Activated CD4-positive, CD25-positive, alpha-beta regulatory T cell treated with anti-CD3 and anti-CD28 coated beads, Interleukin-2, amount 50 U/mL, for 72 hours (primary cell): ENCODE results near the gene TPRA1.
A peak's percentile ranks its signal among the peaks of the same experiment; 100 is the strongest.
"Not testable (repeated sequence)": the region's sequence is repeated elsewhere in the genome, so short reads cannot be mapped to it uniquely, and the experiment has no call there.

Experiments
- DNase-seq: peaks from one replicate; pipeline ENCODE4 v3.0.0; 2021

Gene TPRA1

GRCh38 chr3:127615631-127616305, 25.2 kb upstream of the TPRA1 start:
- no peak for DNase-seq

DNA sequence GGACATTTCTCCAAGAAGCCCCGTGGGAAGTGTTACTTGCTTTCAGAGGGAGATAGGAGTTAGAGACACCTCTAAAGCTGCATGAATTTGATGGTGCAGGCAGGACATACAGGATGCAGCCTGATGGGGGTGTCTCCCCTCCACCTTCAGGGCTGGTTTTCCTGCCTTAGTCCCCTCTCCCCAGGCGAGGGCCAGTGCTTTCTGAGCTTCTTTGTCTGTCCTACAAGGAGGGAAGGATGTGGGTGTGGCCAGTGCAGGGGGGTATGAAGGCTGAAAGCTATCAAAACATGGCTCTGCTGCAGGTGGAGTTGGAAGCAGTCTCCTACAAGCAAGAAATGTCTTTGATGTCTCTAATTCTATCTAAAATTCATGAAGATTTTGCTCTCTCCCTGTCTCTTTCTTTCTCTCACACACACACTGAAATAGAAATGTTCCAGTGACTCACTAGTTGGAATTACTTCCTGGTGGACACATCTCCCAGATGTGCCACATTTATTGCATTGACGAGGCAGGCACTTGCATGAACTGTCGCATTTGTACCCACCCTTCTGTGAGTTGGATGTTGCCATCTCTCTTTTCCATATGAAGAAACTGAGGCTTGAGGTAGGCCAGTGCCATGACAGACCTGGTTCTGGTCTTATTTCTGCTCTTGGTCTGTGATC, 24.5 kb upstream of the TPRA1 start:
- DNase-seq, result no peak

- DNase-seq, result no peak
Observed at GRCh38 chr3:127613406-127613805, 22.9 kb upstream of the TPRA1 start.

DNA sequence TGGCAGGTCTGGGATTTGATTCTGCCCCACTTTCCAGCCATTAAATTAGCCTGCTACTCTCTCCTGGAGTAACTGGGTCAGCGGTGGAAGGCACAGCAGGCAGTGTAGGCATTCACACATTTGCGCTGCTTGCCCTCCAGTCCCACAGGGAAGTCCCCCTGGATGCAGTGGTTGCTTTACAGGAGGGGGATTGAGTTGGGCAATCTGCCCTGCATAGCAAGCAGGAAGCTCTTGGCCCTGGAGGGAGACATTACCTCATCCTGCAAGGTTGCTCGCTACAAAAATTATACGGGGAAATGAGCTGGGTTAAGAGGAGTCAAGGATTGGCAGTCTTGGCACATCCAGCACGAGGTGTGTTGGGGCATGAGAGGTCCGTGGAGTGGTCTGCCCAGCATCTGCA, 22.4 kb upstream of the TPRA1 start:
- DNase-seq, result no peak

DNA sequence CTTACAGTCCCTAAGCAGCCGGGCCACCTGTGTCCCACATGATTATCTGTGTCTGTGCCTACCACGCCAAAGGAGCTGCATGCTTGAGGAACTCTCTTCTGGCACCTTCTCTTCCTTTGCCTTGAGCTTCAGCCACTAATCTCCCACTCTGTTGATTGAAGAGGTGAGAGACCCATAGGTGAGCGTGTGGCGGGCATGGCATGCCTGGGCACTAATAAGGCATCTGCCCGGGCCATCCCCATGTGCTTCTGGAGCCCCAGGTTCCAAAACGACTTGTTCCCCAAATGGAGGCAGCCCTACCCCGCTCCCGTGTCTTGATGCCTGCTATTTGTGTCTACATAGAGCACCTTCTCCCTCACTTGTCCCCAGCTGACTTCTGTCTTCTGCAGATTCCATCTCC, 20.7 kb upstream of the TPRA1 start:
- no peak for DNase-seq

- DNase-seq, result no peak
Observed at GRCh38 chr3:127610105-127610504, 19.6 kb upstream of the TPRA1 start.

DNA sequence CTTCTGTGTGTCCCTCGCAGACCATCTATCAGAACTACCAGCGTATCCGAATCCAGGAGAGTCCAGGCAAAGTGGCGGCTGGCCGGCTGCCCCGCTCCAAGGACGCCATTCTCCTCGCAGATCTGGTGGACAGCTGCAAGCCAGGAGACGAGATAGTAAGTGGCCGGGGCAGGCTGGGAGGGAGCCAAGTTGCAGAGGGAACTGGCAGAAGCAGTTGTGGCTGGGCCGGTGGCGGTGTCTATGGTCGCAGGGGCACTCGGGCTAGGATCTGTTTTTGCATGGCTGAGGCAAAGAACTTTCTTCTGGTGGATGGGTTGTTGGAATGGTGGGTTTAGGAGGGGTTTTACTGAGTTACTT, 17.8 kb upstream of the TPRA1 start:
- no peak for DNase-seq

- no peak for DNase-seq
Observed at GRCh38 chr3:127607675-127608361, 17.3 kb upstream of the TPRA1 start.

- DNase-seq, result no peak
Observed at GRCh38 chr3:127606981-127607595, 16.6 kb upstream of the TPRA1 start.

DNA sequence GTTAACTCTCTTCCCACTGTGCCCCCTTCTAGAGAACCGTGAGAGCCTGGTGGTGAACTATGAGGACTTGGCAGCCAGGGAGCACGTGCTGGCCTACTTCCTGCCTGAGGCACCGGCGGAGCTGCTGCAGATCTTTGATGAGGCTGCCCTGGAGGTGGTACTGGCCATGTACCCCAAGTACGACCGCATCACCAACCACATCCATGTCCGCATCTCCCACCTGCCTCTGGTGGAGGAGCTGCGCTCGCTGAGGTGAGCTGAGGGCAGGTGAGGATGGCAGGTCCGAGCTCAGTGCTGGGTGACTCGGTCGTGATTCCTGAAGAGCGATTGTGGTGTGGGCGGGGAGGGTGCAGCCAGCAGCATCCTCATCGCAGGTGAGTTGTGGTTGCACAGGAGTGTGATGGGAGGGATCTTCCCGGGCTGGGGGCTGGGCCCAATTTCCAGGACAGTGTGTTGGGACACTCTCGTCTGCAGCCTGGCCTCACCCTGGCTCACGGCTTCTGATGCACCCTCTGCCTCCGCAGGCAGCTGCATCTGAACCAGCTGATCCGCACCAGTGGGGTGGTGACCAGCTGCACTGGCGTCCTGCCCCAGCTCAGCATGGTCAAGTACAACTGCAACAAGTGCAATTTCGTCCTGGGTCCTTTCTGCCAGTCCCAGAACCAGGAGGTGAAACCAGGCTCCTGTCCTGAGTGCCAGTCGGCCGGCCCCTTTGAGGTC, 15.7 kb upstream of the TPRA1 start:
- DNase-seq, result no peak

GRCh38 chr3:127605547-127605946, 15.0 kb upstream of the TPRA1 start:
- DNase-seq, result not testable (repeated sequence)

GRCh38 chr3:127604546-127605165, 14.1 kb upstream of the TPRA1 start:
- DNase-seq, result no peak

GRCh38 chr3:127604035-127604434, 13.5 kb upstream of the TPRA1 start:
- DNase-seq, result no peak

DNA sequence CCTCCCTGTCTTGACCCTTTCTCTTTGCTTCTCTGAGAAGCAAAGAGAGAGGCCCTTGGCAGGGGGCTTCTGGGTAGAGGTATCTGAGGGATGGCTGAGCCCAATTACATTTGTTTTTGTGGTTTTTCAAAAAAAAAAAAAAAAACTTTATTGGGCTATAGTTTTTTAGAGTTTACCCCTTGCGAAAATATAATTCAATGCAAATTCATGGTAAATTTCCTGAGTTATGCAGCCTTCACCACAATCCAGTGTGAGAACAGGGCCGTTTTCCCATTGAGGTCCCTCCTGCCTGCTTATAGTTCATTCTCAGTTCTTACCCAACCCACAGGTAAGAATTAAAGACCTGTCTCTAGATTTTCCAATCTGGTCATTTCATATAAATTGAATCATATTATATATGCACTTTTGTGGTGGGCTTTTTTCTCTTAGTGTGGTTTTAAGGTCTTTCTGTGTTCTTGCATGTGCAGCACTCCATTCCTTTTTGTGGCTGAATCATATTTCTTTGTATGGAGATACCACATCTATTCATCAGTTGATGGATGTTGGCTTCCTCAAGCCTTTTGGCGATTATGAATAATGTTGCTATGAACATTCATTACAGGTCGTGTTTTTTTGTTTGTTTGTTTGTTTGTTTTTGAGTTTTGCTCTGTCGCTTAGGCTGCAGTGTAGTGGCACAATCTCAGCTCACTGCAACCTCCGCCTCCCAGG, 10.4 kb upstream of the TPRA1 start:
- DNase-seq, result no peak

- DNase-seq, result no peak
Observed at GRCh38 chr3:127598841-127599570, 8.5 kb upstream of the TPRA1 start.

DNA sequence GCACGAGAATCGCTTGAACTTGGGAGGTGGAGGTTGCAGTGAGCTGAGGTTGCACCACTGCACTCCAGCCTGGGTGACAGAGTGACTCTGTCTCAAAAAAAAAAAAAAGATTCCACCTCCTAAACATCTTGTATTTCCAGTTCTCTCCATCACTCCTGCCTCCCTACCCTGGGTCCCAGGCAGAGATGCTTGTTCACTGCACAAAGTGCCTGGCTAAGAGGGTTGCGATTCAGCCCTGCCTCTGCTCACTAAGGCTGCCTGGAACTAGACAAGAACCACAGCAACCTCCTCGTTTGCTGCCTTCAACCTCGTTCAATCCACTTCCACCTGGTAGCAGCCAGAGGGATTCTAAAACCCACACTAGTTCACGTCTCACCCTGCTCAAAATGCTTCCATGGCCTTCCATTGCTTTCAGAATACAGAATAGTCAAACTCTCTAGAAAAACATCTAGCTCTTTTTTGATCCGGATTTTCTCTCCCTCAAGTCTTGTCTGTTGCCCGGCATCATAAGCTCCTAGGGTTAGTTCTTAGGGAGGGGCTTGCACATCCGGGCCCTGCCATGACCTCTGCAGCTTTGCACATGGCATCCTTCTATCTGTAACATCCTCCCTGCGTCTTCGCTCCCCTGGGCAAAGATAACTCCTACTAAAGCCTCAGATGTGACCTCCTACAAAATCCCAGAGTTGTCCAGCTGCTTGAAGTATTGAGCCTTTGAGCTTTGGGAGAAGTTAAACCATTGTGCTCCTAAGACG, 6.7 kb upstream of the TPRA1 start:
- DNase-seq, result no peak

DNA sequence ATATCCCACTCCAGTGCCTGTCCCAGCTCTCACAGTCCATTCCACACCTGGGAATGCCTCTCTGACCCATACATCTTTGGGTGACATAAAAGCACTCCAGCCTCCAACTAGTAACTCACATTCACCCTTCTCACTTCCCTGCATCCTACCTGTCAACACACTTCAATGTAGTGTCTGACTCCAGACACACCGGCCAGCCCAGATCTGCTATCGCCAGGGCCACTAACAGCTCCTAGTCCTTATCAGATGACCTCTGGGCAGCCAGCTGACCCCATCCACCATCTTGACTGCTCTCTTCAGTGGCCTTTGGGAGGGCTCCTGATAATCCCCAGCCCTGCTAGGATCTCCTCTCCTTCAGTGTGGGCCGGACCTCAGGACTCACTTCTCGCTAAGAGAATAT, 4.8 kb upstream of the TPRA1 start:
- DNase-seq, result no peak

GRCh38 chr3:127593178-127593577, 2.6 kb upstream of the TPRA1 start:
- DNase-seq, result no peak

DNA sequence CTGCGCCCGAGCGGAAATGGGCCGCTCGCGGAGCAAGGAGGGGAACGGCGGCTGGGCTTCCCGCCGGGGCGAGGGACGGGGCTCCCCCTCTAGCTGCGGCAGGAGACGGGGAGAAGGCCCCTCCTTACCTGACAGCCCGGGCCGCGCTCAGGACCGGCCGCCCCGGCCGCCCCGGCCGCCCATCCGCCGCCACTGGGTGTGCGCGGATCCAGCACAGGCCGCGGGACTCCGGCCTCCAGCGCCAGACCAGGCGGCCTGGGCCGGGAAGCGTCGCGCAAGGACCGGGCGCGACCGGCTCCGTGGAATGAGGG, 296 bp downstream of the TPRA1 start:
- no peak for DNase-seq

DNA sequence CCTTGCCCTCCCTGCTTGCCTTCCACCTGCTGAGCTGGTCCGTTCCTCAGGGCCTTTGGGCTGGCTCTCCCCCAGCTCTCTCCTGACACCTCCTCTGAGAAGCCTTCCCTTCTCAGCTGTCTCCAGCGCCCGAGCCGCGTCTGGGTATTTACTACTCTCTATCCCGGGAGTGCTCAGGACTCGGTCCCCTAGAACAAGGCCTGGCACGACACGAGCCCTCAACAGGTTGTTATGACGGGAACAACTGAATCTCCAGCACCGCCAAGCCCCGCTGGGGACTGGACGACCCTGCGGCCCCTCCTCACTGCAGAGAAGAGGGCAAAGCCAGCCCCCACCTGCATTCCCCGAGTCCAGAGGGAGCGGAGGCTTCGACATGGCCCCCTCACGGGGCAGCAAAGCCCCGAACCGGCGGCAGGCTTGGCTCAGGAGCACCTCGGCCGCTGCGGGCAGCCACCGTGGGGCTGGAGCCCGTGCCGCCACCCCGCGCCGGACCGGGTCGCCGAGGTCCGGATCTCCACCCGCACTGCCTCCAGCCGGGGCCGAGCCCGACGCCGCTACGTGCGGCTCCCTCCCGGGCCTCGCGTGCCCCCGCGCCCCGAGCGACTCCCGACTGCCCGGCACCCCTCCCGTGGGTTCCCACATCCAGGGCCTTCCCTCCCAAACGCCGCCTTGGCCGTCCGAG, 792 bp downstream of the TPRA1 start:
- DNase-seq, result peak; percentile 37
